GM12878 (cell line): Measurements from ENCODE around the gene VCX2. TPM values are rescaled to one million over a fixed set of nuclear protein-coding genes. Genes with fewer than 3 reads are reported as not detected.

Source experiments
- ATAC-seq: fragments of 200-7000 bp; cut with Tn5 transposase; 3 replicates; pipeline ENCODE4 v1.9.1; 2020; ENCODE audit warnings: mild to moderate bottlenecking, moderate library complexity
- BruUV-seq: library from RNA; stranded (reverse); fragments of 400-500 nt; replicated peaks from 2 replicates; lab custom pipeline; 2021; lab: Mats Ljungman, UMichigan
- CTCF ChIA-PET: fragments of 300-600 bp; sonication (Branson Sonifier 250); formaldehyde crosslinking; extraction: SDS; loops from one replicate; lab custom pipeline; 2021; ENCODE audit warnings: inconsistent platforms; lab: Yijun Ruan, JAX
- POLR2A ChIA-PET: fragments of 350-600 bp; formaldehyde crosslinking; extraction: SDS; loops from one replicate; lab custom pipeline; 2021; ENCODE audit warnings: inconsistent platforms; lab: Charles Lee
- RAD21 ChIA-PET: fragments of 300-600 bp; sonication (Branson Sonifier 250); formaldehyde crosslinking; loops from one replicate; lab custom pipeline; 2023; ENCODE audit warnings: antibody characterized with exemption; ENCODE audit not compliant: unreplicated experiment; lab: Charles Lee
- SMC1A ChIA-PET: fragments of 300-600 bp; sonication (Branson Sonifier 250); formaldehyde crosslinking; loops from one replicate; lab custom pipeline; 2023; ENCODE audit not compliant: unreplicated experiment, uncharacterized antibody; lab: Charles Lee
- DNase-seq: peaks from one replicate; pipeline ENCODE4 v3.0.0-alpha.2; 2011; ENCODE audit warnings: low read depth, low spot score
- FAIRE-seq: peaks from 3 replicates; lab custom pipeline; 2011; peaks lifted over from hg19 to GRCh38; lab: Jason Lieb, UNC
- H2AFZ ChIP-seq: 2 replicates; pipeline ENCODE4 v1.6.0; 2011; ENCODE audit warnings: low read depth, low read length, control low read depth; ENCODE audit not compliant: control insufficient read depth
- H3K27ac ChIP-seq: 2 replicates; pipeline ENCODE4 v1.5.1; 2011; ENCODE audit warnings: control low read depth; ENCODE audit not compliant: control insufficient read depth, insufficient read depth
- H3K27me3 ChIP-seq, 2 experiments: replicated peaks in 1 of 2; 2 replicates each; pipeline versions ENCODE4 v1.6.0 to v1.6.1; 2011; ENCODE audit warnings: low read length in 1 of 2; ENCODE audit not compliant: control insufficient read depth in 2 of 2, insufficient read depth in 2 of 2
- H3K36me3 ChIP-seq, 2 experiments: 2 replicates each; pipeline ENCODE4 v1.5.1; 2011; ENCODE audit warnings: low read length in 1 of 2; ENCODE audit not compliant: control insufficient read depth in 2 of 2, insufficient read depth in 2 of 2
- H3K4me1 ChIP-seq: 2 replicates; pipeline ENCODE4 v1.6.1; 2011; ENCODE audit warnings: mild to moderate bottlenecking, low read length, moderate library complexity, mixed read lengths; ENCODE audit not compliant: control insufficient read depth, insufficient read depth
- H3K4me2 ChIP-seq: 2 replicates; pipeline ENCODE4 v1.6.0; 2011; ENCODE audit warnings: control low read depth; ENCODE audit not compliant: control insufficient read depth, insufficient read depth
- H3K4me3 ChIP-seq: fragments of 200-600 bp; sonication (generic); 2 replicates; pipeline ENCODE4 v1.5.1; 2016
- H3K79me2 ChIP-seq: 2 replicates; pipeline ENCODE4 v1.6.0; 2011; ENCODE audit warnings: low read length; ENCODE audit not compliant: control insufficient read depth, insufficient read depth
- H3K9ac ChIP-seq: 2 replicates; pipeline ENCODE4 v1.8.0; 2011; ENCODE audit warnings: low read length, control low read depth, mixed read lengths; ENCODE audit not compliant: control insufficient read depth, insufficient read depth
- H3K9me3 ChIP-seq: replicated peaks from 3 replicates; pipeline ENCODE4 v1.5.1; 2011; ENCODE audit warnings: mild to moderate bottlenecking, low read length; ENCODE audit not compliant: control insufficient read depth, insufficient read depth
- H4K20me1 ChIP-seq: 2 replicates; pipeline ENCODE4 v1.6.0; 2011; ENCODE audit not compliant: control insufficient read depth, insufficient read depth
- CBFB ChIP-seq: IDR thresholded peaks from 2 replicates; pipeline ENCODE4 v1.6.1; 2016; ENCODE audit warnings: antibody characterized with exemption, low read depth
- ETV6 ChIP-seq, 2 experiments: fragments of 450-650 bp in 1 of 2; IDR thresholded peaks in 1 of 2; conservative IDR thresholded peaks in 1 of 2; 2 replicates each; pipeline ENCODE4 v1.6.1; 2014; ENCODE audit warnings: antibody characterized with exemption in 1 of 2, borderline replicate concordance in 1 of 2, low read depth in 1 of 2, mild to moderate bottlenecking in 1 of 2, moderate library complexity in 1 of 2
- RUNX3 ChIP-seq: IDR thresholded peaks from 2 replicates; pipeline ENCODE4 v1.6.1; 2012; ENCODE audit warnings: low read length, inconsistent platforms
- SIN3A ChIP-seq: IDR thresholded peaks from 2 replicates; pipeline ENCODE4 v1.6.1; 2012; ENCODE audit warnings: low read depth, low read length, improper control_type of control experiment
- STAT1 ChIP-seq: fragments of 450-650 bp; conservative IDR thresholded peaks from 2 replicates; pipeline ENCODE4 v1.6.1; 2014; ENCODE audit warnings: antibody characterized with exemption, mild to moderate bottlenecking
- WGBS: methylation state at CpG from one replicate; pipeline ENCODE4 v1.1.6; 2016; ENCODE audit warnings: low lambda C conversion rate; ENCODE audit not compliant: insufficient replicate concordance, insufficient coverage; ENCODE audit errors: missing lambda C conversion rate; 5-methylcytosine and 5-hydroxymethylcytosine counted together
- in situ Hi-C: fragments of 300-500 bp; cut with MboI; formaldehyde crosslinking; loops from 9 replicates; pipeline ENCODE4 v1.14.3; 2018; ENCODE audit warnings: mixed read lengths
- intact Hi-C: fragments of 100-400 bp; cut with micrococcal nuclease; formaldehyde crosslinking; loops from one replicate; pipeline ENCODE4 v1.14.2; 2022; ENCODE audit not compliant: unreplicated experiment
- polyA plus RNA-seq, 11 experiments: library from polyadenylated mRNA; depleted of rRNA in 4 of 11; unstranded in 6 of 11; stranded (reverse) in 5 of 11; fragments of >200 nt; fragmentation: Nextera tagmentation in 4 of 11; fragmentation: Illumina TruSeq in 1 of 11; extraction: Ambion mirVana in 4 of 11; extraction: Trizol in 1 of 11; gene quantifications; 1 replicate in 1 of 11; 2 replicates in 10 of 11; pipeline versions ENCODE4 v1.2.1 to v1.2.3, GENCODE V29; 2011 to 2016; ENCODE audit warnings: inconsistent platforms in 2 of 11, missing spikeins in 2 of 11, low read depth in 1 of 11
- total RNA-seq, 4 experiments: library from RNA; depleted of rRNA in 3 of 4; stranded (reverse); fragments of >200 nt in 3 of 4; fragmentation: Illumina TruSeq in 1 of 4; extraction: Trizol in 1 of 4; gene quantifications; 2 replicates each; pipeline versions ENCODE4 v1.2.1 to v1.2.3, GENCODE V29; 2013 to 2021
- TF ChIP-seq, protein P1 (sequence below): fragments of 450-650 bp; IDR thresholded peaks from 2 replicates; pipeline ENCODE4 v1.6.1; 2017; ENCODE audit warnings: antibody characterized with exemption, mild to moderate bottlenecking, moderate library complexity
- TF ChIP-seq, protein P2 (sequence below): fragments of 450-650 bp; IDR thresholded peaks from 2 replicates; pipeline ENCODE4 v1.6.1; 2017; ENCODE audit warnings: borderline replicate concordance
- TF ChIP-seq, protein P3 (sequence below): fragments of 450-650 bp; IDR thresholded peaks from 2 replicates; pipeline ENCODE4 v1.6.1; 2017; ENCODE audit warnings: mild to moderate bottlenecking

VCX2 gene
- total and polyA plus RNA-seq, 10 of the 15 experiments (the other 5 are each of a cell fraction or from before 2014, with no cell fraction given): not detected

- ATAC-seq: no peak
- TF ChIP-seq ETV6 (conservative IDR thresholded peaks at IDR 0.05 in 1 of 2, IDR thresholded peaks at IDR 0.05 in 1 of 2; ENCODE audit: borderline replicate concordance in 1 of 2, low read depth in 1 of 2) (no peak), RUNX3 (no peak), CBFB (no peak), STAT1 (no peak), SIN3A (no peak)
- TF ChIP-seq, protein P1, sequence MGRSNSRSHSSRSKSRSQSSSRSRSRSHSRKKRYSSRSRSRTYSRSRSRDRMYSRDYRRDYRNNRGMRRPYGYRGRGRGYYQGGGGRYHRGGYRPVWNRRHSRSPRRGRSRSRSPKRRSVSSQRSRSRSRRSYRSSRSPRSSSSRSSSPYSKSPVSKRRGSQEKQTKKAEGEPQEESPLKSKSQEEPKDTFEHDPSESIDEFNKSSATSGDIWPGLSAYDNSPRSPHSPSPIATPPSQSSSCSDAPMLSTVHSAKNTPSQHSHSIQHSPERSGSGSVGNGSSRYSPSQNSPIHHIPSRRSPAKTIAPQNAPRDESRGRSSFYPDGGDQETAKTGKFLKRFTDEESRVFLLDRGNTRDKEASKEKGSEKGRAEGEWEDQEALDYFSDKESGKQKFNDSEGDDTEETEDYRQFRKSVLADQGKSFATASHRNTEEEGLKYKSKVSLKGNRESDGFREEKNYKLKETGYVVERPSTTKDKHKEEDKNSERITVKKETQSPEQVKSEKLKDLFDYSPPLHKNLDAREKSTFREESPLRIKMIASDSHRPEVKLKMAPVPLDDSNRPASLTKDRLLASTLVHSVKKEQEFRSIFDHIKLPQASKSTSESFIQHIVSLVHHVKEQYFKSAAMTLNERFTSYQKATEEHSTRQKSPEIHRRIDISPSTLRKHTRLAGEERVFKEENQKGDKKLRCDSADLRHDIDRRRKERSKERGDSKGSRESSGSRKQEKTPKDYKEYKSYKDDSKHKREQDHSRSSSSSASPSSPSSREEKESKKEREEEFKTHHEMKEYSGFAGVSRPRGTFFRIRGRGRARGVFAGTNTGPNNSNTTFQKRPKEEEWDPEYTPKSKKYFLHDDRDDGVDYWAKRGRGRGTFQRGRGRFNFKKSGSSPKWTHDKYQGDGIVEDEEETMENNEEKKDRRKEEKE: no peak
- TF ChIP-seq, protein P2, sequence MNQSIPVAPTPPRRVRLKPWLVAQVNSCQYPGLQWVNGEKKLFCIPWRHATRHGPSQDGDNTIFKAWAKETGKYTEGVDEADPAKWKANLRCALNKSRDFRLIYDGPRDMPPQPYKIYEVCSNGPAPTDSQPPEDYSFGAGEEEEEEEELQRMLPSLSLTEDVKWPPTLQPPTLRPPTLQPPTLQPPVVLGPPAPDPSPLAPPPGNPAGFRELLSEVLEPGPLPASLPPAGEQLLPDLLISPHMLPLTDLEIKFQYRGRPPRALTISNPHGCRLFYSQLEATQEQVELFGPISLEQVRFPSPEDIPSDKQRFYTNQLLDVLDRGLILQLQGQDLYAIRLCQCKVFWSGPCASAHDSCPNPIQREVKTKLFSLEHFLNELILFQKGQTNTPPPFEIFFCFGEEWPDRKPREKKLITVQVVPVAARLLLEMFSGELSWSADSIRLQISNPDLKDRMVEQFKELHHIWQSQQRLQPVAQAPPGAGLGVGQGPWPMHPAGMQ: no peak
- TF ChIP-seq, protein P3, sequence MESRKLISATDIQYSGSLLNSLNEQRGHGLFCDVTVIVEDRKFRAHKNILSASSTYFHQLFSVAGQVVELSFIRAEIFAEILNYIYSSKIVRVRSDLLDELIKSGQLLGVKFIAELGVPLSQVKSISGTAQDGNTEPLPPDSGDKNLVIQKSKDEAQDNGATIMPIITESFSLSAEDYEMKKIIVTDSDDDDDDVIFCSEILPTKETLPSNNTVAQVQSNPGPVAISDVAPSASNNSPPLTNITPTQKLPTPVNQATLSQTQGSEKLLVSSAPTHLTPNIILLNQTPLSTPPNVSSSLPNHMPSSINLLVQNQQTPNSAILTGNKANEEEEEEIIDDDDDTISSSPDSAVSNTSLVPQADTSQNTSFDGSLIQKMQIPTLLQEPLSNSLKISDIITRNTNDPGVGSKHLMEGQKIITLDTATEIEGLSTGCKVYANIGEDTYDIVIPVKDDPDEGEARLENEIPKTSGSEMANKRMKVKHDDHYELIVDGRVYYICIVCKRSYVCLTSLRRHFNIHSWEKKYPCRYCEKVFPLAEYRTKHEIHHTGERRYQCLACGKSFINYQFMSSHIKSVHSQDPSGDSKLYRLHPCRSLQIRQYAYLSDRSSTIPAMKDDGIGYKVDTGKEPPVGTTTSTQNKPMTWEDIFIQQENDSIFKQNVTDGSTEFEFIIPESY: no peak
- no peak overlapping the region for H2AFZ ChIP-seq
- CTCF ChIA-PET: no interaction called here
- no peak for DNase-seq
- H3K9me3 ChIP-seq: no peaks in the 10 kb centered on the region; the same call in 1 of the 3 replicates
- in situ Hi-C loops: no loop called here
- no peaks in the 10 kb centered on the region for H3K4me1 ChIP-seq
- BruUV-seq: no TSS peak
- no peak overlapping the region for H3K27ac ChIP-seq
- FAIRE-seq: no peak
- intact Hi-C loops: no loop called here
- H4K20me1 ChIP-seq: no peaks in the 10 kb centered on the region
- H3K36me3 ChIP-seq: no peaks in the 10 kb centered on the region
- H3K27me3 ChIP-seq: no peaks in the 10 kb centered on the region
- H3K79me2 ChIP-seq: no peaks in the 10 kb centered on the region
- WGBS: 83% methylated on average over 19 of the region's 24 CpGs
- POLR2A ChIA-PET: no interaction called here
- H3K4me2 ChIP-seq: no peak overlapping the region
- RAD21 ChIA-PET: no interaction called here
- H3K9ac ChIP-seq: no peak overlapping the region
- no peak overlapping the region for H3K4me3 ChIP-seq
- SMC1A ChIA-PET: no interaction called here
Measured at GRCh38 chrX:8144925-8145324, 26.1 kb downstream of the VCX2 start.
